ENCODE results near the gene MAPRE3. TPM values are rescaled to one million over a fixed set of nuclear protein-coding genes. Genes with fewer than 3 reads are reported as not detected.

MAPRE3 gene
- total RNA-seq, 2 experiments from 2014 or later: 3.4 to 4.5 TPM

DNA sequence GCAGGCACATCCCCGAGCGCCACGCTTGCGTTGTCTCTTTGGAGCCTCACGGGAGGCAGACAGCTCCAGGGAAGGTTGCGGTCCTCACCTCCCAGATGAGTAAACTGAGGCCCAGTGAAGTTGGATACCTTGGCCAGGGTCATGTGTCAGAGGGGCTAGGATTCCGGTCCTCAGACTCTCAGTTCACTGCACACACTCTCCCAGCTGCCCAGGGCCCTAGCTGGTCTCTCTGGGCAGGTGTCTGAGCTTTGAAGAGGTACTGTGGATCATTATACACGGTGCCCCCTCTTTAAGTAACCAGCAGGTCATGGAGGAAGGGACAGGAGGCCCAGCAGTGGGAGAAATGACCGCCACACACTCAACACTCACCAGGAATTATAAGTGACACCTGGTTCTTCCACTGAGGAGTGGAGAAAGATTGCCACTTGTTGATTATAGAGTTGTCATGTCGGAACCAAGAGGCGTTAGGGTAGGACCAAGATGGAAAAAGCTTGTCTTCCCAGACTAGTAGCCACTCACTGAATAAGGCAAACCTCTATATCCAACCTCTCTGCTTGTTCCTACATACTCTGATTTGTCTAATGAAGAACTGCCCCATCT lies 62.9 kb downstream of the MAPRE3 start:
- TF ChIP-seq, protein P1, sequence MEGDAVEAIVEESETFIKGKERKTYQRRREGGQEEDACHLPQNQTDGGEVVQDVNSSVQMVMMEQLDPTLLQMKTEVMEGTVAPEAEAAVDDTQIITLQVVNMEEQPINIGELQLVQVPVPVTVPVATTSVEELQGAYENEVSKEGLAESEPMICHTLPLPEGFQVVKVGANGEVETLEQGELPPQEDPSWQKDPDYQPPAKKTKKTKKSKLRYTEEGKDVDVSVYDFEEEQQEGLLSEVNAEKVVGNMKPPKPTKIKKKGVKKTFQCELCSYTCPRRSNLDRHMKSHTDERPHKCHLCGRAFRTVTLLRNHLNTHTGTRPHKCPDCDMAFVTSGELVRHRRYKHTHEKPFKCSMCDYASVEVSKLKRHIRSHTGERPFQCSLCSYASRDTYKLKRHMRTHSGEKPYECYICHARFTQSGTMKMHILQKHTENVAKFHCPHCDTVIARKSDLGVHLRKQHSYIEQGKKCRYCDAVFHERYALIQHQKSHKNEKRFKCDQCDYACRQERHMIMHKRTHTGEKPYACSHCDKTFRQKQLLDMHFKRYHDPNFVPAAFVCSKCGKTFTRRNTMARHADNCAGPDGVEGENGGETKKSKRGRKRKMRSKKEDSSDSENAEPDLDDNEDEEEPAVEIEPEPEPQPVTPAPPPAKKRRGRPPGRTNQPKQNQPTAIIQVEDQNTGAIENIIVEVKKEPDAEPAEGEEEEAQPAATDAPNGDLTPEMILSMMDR (IDR thresholded peaks at IDR 0.05): no peak
- CTCF ChIA-PET: interaction anchor here (0.8 to 4.0 kb wide), 5 partner anchors 17 to 72 kb away, joined by 4 to 13 read pairs (median 4); partner anchors contain the start of genes AGBL5 and KHK
- intact Hi-C loops (cut with DNase I, micrococcal nuclease): loop anchor here (1.0 to 5.0 kb wide), 6 partner anchors 16 to 101 kb away; partner anchors contain the start of genes AGBL5 (in 1 of the 2), MAPRE3 (in 1 of the 2), OST4 (in 1 of the 2) and PREB (in 1 of the 2)
- no peak for DNase-seq
- ATAC-seq (ENCODE audit: poor library complexity): no peak
- peaks cover 36% of the 10 kb centered on the region for H3K4me1 ChIP-seq (ENCODE audit: insufficient read depth, low read length)
- H3K4me1 Mint-ChIP-seq (ENCODE audit: low read depth): peaks cover 45% of the 10 kb centered on the region
- H3K9me3 ChIP-seq (ENCODE audit: control insufficient read depth in 1 of 2, insufficient read depth in 1 of 2, low read length in 2 of 2): no peaks in the 10 kb centered on the region
- H3K27ac ChIP-seq (ENCODE audit: low read depth in 1 of 2, low read length in 2 of 2): peak overlapping the region; percentile 54 to 64
- peak overlapping the region; percentile 92 for H3K4me3 ChIP-seq (ENCODE audit: low read length)
- POLR2A ChIA-PET: interaction anchor here (0.7 to 4.5 kb wide), 8 partner anchors 12 to 324 kb away, joined by 3 to 37 read pairs (median 4); partner anchors contain the start of genes AGBL5, GTF3C2, KHK and OST4
- H3K27me3 ChIP-seq (ENCODE audit: control insufficient read depth in 1 of 2, insufficient read depth in 2 of 2, low read length in 2 of 2): no peaks in the 10 kb centered on the region
- peak overlapping the region; percentile 96 for H3K4me3 Mint-ChIP-seq
- H3K36me3 Mint-ChIP-seq (ENCODE audit: low read depth): peaks cover 54% of the 10 kb centered on the region
- H3K27ac Mint-ChIP-seq: peak overlapping the region; percentile 83
- H3K27me3 Mint-ChIP-seq: no peaks in the 10 kb centered on the region
- no peaks in the 10 kb centered on the region for H3K9me3 Mint-ChIP-seq
- H3K36me3 ChIP-seq (ENCODE audit: insufficient read depth, low read length): peaks cover 35% of the 10 kb centered on the region

GRCh38 chr2:27038012-27038411 lies 67.6 kb downstream of the MAPRE3 start:
- H3K4me3 ChIP-seq (ENCODE audit: low read length): no peak overlapping the region
- no peak for DNase-seq
- intact Hi-C loops (cut with DNase I, micrococcal nuclease): no loop called here
- Mint-ChIP-seq H3K9me3 (no peaks in the 10 kb centered on the region), H3K4me1 (ENCODE audit: low read depth) (peaks cover 27% of the 10 kb centered on the region), H3K36me3 (ENCODE audit: low read depth) (peaks cover 82% of the 10 kb centered on the region), H3K4me3 (no peak overlapping the region), H3K27me3 (no peaks in the 10 kb centered on the region), H3K27ac (no peak overlapping the region)
- H3K27me3 ChIP-seq (ENCODE audit: control insufficient read depth in 1 of 2, insufficient read depth in 2 of 2, low read length in 2 of 2): no peaks in the 10 kb centered on the region
- CTCF ChIA-PET: interaction anchor here (0.9 kb wide), 1 partner anchor 12 kb away, joined by 3 read pairs; no protein-coding TSS in a partner anchor
- H3K9me3 ChIP-seq (ENCODE audit: control insufficient read depth in 1 of 2, insufficient read depth in 1 of 2, low read length in 2 of 2): no peaks in the 10 kb centered on the region
- TF ChIP-seq, protein P1 (IDR thresholded peaks at IDR 0.05): no peak
- no peak for ATAC-seq (ENCODE audit: poor library complexity)
- POLR2A ChIA-PET: interaction anchor here (1.1 to 1.2 kb wide), 2 partner anchors 13 to 390 kb away, joined by 3 to 4 read pairs; partner anchors contain the start of genes AGBL5 and NRBP1
- H3K4me1 ChIP-seq (ENCODE audit: insufficient read depth, low read length): peaks cover 19% of the 10 kb centered on the region
- H3K36me3 ChIP-seq (ENCODE audit: insufficient read depth, low read length): peaks cover 68% of the 10 kb centered on the region
- H3K27ac ChIP-seq (ENCODE audit: low read depth in 1 of 2, low read length in 2 of 2): no peak overlapping the region

DNA sequence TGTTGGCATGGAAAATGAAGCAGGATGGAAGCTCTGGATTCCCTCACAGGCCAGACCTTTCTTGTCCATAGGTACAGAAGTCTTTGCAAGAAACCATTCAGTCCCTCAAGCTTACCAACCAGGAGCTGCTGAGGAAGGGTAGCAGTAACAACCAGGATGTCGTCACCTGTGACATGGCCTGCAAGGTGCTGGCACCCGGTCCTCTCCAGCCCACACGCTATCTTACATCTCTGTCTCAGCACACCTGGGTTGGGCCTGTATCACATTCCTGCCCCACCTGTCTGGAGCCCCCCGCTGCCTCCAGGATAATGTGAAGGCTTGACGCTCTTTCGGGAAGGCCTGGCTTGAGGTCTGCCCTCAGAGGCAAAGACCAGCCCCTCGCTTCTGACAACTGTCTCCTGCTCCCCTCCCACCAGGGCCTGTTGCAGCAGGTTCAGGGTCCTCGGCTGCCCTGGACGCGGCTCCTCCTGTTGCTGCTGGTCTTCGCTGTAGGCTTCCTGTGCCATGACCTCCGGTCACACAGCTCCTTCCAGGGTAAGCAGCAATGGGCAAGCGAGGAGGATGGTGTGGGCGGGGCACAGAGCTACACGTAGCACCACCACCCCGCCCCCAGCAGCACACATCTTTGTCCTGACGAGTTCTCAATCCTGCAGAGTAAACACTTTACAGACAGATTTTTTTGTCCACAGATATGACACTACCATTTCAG lies 68.3 kb downstream of the MAPRE3 start:
- peaks cover 68% of the 10 kb centered on the region for H3K36me3 ChIP-seq (ENCODE audit: insufficient read depth, low read length)

More for the DNA sequence above, 68.3 kb downstream of the MAPRE3 start:
- no peak for ATAC-seq (ENCODE audit: poor library complexity)
- TF ChIP-seq, protein P1 (IDR thresholded peaks at IDR 0.05): no peak
- H3K9me3 Mint-ChIP-seq: no peaks in the 10 kb centered on the region
- no peaks in the 10 kb centered on the region for H3K27me3 ChIP-seq (ENCODE audit: control insufficient read depth in 1 of 2, insufficient read depth in 2 of 2, low read length in 2 of 2)
- ChIA-PET POLR2A (interaction anchor here (1.4 to 1.9 kb wide), 2 partner anchors 10 to 12 kb away, joined by 3 to 9 read pairs; no protein-coding TSS in a partner anchor), CTCF (interaction anchor here (0.9 to 1.3 kb wide), 2 partner anchors 9 to 11 kb away, joined by 3 to 4 read pairs; no protein-coding TSS in a partner anchor)
- H3K4me1 ChIP-seq (ENCODE audit: insufficient read depth, low read length): peaks cover 12% of the 10 kb centered on the region
- no peak for DNase-seq
- no peaks in the 10 kb centered on the region for H3K27me3 Mint-ChIP-seq
- H3K36me3 Mint-ChIP-seq (ENCODE audit: low read depth): peaks cover 78% of the 10 kb centered on the region
- H3K4me3 Mint-ChIP-seq: no peak overlapping the region
- peaks cover 20% of the 10 kb centered on the region for H3K4me1 Mint-ChIP-seq (ENCODE audit: low read depth)
- H3K27ac ChIP-seq (ENCODE audit: low read depth in 1 of 2, low read length in 2 of 2): no peak overlapping the region
- H3K27ac Mint-ChIP-seq: peak overlapping the region; percentile 27
- intact Hi-C loops (cut with DNase I, micrococcal nuclease): no loop called here
- H3K9me3 ChIP-seq (ENCODE audit: control insufficient read depth in 1 of 2, insufficient read depth in 1 of 2, low read length in 2 of 2): no peaks in the 10 kb centered on the region
- no peak overlapping the region for H3K4me3 ChIP-seq (ENCODE audit: low read length)
